ENCODE data around the gene RBM26.

GRCh38 chr13:79271616-79272015 lies 134.4 kb downstream of the RBM26 start:
- TF ChIP-seq CTCF (conservative IDR thresholded peaks at IDR 0.05; ENCODE audit: low read depth, low read length): no peak
- no peak for TF ChIP-seq POLR2A (IDR thresholded peaks at IDR 0.05; ENCODE audit: low read depth, low read length)
- no peak for TF ChIP-seq CEBPB (IDR thresholded peaks at IDR 0.05; ENCODE audit: low read depth, low read length)
- TF ChIP-seq MXI1 (IDR thresholded peaks at IDR 0.05; ENCODE audit: borderline replicate concordance, low read depth, low read length): no peak

Data from IMR-90 (cell line).